Astrocyte of the hippocampus (primary cell): ENCODE measurements around the gene RLN2.

Source experiments
- DNase-seq: peaks from one replicate; pipeline ENCODE4 v3.0.0; 2011; ENCODE audit warnings: low read depth, low spot score

The RLN2 gene

GRCh38 chr9:5269249-5269715 is 35.2 kb downstream of the RLN2 start:
- DNase-seq: peak; percentile 86

GRCh38 chr9:5265939-5266338 is 38.6 kb downstream of the RLN2 start:
- DNase-seq: no peak

- no peak for DNase-seq
Observed at GRCh38 chr9:5264219-5264595, 40.3 kb downstream of the RLN2 start.

GRCh38 chr9:5263351-5264218 is 40.9 kb downstream of the RLN2 start:
- DNase-seq: peak; percentile 20
